T follicular helper cell (primary cell): ENCODE measurements around the gene DGKG.

Experiments used
- DNase-seq: peaks from one replicate; pipeline ENCODE4 v3.0.0-alpha.2; 2020; ENCODE audit warnings: low read depth

Gene DGKG

DNA sequence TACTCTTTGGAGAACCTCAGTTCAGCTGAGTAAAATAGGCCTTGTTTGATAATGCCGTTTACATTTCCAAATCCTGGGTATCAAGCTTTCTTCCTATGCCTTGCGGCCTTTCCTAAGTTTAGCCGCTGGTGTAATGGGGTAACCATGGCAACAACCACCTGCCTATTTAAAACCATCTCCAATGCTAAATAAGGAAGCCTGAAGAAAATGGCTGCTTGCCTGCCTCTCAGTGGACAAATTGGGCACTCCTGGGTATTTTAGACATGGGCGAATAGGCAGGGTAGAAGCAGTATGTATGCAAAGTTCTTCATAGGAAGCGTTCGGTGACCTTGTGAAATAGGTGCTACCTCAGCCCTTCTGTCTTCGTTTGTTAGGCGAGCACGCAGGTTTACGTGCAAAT, 122.7 kb downstream of the DGKG start:
- DNase-seq: no peak

DNA sequence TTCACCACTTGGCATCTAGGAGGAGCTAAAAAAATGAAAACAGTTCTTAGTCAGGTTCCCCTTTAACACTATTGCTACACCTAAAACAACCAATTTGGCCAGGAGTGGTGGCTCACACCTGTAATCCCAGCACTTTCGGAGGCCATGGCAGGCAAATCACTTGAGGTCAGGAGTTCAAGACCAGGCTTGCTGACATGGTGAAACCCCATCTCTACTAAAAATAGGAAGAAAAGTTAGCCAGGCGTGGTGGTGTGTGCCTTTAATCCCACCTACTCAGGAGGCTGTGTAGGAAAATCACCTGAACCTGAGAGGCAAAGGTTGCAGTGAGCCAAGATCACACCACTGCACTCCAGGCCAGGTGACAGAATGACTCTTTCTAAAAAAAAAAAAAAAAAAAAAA, 124.1 kb downstream of the DGKG start:
- no peak for DNase-seq

DNA sequence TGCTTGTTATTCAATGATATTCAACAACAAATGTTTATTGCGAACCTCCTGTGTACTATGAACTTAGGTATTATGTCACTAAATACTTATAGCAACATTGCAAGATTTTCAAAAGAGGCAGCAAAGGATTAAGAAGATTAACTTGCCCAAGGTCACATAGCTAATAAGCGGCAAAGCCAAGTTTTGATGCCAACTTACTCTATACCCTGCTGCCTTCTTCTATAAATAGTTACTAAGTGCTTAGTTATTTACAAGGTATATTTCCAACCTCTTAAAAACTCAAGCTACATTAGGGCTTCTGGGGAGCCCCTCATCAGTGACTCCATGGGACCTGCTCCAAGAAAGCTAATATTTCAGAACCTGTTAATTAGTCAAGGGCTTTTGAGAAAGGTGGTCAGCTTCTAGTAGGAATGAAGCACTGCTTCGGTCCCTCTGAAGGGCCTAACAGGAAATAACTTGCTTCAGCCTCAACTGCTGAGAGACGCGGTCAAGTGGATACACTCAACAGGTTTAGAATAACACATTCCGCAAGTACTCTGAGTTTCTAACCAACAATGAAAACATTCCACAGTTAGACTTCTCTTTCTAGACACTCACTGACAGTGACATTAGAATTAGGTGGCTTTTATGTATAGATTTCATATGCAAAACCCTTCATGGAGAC, 125.5 kb downstream of the DGKG start:
- DNase-seq: no peak

DNA sequence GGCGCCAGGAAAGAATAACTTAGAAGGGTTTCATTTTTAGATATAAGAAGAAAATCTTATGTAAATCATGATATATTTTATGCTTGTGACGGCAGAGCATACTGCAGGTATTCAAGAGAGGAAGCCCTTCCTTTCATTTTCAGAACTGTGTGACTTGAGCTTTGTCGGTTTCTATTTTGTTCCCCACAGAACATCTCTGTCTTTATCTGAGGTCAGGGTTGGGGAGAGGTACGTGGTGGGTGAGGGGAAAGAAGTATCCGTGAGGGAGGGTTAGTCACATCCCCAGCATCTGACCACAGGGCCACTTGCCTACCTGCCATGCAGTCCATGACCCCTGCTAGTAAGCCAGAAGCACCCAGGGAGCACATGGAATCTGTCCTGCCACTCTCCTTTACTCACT, 126.5 kb downstream of the DGKG start:
- DNase-seq: no peak

DNA sequence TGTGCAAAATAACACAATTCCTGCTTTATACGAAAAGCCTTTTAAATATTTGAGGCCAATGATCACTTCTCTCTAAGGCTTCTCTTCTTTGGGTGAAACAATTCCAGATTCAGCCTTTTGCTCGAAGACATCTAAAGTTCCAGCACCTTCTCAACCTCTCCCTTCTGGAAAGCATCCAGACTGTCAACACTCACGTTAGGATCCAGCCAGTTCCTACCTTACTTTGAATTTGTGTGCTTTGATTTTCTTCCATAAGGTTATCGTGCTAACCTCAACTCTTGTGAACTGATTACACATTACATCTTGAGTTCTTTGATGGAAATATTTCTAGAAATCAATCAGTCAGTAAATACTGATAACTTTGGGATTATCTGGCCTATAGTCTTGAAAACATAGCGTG, 127.9 kb downstream of the DGKG start:
- DNase-seq: no peak

DNA sequence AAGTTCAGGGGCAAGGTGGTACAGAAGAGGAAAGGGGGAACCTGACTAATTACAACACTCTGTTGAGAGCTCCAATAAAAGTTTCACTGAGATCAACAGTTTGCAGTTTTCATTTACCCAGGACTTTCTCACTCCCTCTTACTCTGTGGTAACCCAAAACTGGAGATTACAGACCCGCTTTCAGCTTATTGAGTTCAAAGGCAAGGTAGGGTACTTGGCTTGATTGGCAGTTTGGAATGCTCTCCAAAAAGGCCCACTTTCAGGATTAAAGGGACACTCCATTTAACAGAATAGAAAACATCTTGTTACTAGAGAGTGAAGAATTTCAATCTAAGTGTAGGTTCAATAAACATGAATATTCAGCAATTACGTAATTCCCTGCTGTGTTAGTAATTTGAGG, 135.6 kb downstream of the DGKG start:
- no peak for DNase-seq

DNA sequence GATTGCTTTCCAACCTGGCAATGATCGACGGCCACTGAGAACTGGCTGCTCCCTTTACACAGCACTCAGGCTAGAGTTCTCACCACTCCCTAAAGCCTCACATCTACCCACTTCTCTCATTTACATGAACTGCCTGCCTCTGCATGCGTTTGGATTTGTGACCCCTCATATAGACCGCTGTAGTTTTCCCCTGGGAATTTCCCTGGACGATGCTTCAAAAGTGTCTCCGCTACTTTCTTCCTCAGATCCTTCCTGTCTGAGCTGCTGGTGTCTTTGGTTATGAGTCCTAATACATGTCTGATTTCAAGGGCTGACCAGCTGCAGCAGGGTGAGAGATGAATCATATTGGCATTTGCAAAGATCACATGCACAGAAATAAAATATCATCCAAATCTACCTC, 136.4 kb downstream of the DGKG start:
- DNase-seq: no peak

DNA sequence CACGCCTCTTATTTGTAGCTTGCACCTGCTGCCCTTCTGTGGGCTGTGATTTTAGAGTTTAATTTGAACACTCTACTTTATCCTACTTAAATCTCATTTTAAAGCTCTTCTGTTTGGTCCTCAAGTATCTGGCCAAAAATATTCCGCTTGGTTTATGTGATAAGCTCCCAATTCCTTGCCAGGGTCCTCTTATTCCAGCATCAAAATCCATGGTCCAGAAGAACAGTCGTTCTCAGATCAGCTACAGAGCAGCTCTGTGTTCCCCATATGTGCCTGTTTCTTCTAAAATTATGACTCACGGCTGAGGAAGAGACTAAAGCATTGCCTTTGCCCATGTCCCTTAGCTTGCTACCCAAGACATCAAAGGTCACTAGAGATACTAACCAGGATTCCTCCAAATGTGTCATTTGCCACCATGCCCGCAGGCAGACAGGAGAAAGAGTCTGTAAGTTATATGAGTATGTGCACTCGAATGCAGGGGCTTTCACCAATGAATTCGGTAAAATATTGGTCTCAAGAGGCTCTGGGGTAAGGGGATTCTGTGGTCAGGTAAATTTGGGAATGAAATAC, 137.9 kb downstream of the DGKG start:
- no peak for DNase-seq

DNA sequence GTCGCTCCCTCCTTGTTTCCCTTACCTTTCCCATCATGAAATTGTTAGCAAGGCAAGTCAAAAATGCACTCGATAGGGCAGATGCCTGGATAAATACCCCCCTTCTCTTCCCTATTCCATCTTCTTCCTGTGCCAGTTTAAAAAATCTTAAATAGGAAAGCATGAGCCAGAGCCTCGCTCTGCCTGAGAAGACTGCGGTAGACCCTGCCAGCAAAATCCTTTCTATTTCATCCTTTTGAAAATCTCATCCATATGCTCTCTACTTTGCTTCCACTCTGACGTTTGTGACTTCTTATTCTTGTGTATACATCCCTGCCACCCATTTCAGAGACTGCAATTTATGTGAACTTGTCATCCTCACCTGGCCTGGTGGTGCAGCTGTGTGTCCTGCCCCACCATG, 138.6 kb downstream of the DGKG start:
- no peak for DNase-seq

DNA sequence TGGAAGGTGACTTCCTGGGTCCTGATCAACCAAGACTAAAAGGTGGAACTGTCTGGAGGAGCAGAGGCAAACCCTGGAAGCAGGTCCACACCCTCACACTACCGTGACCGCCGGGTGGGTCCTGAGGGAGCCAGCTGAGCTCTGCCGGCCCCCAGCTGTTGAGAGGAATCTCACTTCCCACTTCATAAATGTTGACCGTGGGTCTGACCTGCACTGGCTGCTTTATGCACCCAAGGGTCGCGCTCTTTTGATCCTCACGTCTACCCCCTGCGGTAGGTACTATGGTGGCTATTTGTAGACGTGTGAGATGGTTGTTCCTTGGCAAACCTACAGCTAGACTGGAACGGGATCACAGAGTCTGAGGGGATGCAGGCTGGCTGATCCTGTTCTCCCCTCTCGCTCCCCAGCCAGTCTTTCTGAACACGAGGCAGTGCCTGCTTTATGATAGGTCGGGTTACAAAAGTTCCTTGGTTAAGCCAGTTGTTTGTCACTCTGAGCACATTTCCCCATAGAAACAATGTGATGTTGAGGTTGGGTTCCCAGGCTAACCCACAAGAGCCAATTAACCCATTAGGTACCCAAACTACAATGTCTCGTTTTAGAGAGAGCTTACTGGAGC, 140.2 kb downstream of the DGKG start:
- no peak for DNase-seq

DNA sequence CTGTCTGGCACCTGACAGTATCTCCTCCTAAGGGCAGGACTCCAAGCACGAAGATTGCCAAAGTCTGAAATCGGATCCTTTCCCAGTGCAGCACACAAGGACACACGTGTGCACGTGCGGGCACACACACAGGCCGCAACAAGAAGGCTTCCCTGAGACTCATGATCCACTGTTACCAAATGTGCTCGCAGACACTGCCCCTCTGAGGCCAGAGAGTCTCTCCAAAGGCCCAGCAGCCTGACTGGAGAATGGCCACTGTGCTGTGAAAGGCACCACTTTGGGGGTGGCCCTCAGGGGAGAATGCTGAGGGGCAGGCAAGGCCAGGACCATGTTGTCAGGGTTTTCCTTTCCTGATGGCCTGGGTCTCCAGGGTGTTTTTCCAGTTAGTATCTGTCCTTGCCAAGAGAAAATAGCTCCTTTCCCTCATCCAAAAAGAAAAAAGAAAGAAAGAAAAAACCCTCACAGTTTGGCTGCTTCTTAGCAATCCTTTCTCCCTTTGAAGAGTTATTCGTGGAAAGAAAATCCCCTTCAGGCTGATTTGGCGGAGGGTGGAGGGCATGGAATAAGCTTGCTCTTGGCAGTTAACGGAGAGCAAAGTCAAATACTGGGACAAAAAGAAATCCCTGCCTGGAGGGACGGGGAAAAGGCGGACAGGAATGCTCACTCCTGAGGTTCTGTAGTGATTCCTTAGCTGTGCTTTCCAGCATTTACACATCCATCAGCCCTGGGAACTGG, 141.0 kb downstream of the DGKG start:
- no peak for DNase-seq

DNA sequence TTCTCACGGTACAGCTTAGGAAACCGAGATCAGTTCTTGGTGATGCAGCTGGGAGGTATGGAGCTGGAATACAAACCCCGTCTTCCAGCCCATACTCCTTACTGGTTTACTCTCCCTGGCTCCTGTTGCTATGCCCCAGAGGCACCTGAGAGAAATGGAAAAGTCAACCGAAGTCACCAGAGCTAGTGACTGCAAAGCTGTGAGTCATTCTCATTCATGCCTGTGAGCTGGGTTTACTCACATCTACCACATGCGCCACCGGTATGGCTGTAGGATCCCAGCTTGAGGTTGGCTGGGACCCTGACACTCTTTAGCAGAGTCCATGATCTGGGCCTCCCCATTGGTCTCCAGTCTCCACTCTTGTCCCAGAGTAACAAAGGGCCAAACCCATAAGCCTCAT, 141.7 kb downstream of the DGKG start:
- no peak for DNase-seq

DNA sequence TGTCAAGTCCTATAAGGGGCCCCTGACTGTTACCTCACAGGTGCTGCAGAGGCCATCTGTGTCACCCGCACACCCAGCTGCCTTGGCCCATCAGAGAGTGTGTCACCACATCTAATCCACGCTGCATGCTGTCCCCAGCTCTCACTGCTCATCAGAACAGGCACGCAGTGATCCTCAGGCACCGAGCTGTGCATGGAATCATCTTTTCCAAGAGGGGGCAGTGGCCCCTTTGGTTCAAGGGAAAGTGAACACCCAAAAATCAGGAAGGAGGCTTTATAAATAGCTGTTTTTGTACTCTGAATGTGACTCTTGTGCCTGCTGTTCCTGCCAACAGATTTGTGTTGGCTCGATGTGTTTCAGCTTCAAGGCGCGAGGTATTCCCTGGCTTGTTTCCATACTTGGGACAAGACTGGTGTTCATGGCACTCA, 142.8 kb downstream of the DGKG start:
- DNase-seq: no peak

DNA sequence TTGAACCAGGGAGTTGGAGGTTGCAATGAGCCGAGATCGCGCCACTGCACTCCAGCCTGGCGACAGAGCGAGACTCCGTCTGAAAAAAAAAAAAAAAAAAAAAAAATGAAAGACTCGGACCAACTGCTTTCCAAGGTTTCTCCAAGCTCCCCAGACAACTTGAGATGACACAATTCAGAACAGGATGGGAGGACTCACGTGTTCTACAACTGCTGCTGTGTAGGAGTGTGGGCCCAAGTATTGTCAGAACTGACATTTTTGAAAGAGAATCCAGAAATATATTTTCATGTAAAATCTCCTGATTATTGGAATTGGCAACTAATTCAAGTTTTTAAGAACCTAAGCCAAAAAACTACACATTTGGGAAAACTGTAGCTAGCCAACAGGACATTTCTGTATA, 143.6 kb downstream of the DGKG start:
- no peak for DNase-seq

DNA sequence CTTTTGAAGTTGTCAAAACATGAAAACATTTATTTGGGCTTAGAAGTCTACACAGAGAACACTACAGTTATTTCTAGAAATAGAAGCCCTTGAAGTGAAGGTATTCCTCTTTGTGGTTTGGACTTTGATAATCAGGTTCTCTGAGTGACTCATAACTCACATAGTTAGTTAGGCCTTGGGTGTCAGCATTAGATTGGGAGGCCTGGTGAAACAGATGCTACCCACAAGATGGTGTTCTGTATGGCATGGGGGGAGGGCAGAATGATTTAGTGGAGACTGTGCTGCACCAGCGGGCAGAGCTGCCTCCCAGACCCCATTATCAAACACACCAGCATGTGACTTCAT, 144.2 kb downstream of the DGKG start:
- no peak for DNase-seq

DNA sequence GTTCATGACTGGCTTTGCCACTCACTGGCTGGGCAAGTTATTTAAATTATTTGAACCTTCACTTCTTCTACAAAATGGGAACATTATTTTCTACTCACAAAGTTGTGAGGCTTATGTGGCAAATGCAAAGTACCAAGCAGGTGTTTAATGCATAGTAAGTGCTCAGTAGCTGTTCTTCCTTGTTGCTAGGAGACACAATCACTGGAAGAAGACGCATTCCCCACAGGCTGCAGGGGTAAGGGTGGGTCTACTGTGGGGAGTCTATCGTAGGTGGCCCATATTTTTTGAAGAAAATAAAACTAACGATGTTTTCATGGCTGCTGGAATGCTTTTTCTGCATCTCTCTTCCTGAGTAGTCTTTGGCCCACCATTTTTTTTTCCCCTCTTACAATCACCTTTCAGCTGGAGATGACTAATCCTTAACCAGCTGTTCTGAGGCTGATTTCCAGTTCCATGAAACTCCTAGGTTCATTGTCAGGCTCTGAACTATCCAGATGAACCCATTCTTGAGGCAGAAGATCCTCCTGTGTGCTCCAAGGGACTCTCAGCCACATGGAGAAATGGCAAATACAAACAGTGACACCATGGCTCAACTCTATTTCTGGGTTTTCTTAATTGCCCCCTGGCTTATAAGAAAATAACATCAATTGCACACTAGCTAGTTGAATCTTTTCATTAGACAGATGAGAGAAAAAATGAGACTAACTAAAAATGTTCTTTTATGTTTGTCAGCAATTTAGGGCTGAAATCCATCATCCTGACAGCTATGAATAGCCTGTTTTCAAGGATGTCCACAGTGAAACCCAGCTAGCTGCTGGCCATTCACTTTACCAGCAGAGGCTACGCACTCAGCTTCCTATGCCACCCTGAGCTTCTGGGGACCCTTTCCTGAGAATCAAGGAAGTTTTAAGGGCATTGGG, 144.9 kb downstream of the DGKG start:
- DNase-seq: no peak

DNA sequence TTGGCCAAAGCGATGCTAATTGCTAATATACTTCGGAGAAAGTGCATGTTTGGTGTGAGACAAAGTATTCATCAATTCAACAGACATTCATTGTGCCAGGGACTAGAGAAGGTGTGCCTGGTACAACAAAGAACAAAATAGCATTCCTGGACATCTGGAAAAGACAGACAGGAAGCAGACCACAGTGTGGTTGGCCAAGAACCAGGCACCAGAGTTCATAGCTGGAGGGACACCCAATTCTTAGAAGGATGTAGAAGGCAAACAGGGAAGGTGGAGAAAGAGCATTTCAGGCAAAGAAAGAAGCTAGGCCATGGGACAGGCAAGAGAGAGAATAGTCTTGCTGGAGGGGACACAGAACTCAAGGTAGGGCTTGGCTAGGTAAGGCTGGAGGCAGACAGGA, 147.4 kb downstream of the DGKG start:
- no peak for DNase-seq

DNA sequence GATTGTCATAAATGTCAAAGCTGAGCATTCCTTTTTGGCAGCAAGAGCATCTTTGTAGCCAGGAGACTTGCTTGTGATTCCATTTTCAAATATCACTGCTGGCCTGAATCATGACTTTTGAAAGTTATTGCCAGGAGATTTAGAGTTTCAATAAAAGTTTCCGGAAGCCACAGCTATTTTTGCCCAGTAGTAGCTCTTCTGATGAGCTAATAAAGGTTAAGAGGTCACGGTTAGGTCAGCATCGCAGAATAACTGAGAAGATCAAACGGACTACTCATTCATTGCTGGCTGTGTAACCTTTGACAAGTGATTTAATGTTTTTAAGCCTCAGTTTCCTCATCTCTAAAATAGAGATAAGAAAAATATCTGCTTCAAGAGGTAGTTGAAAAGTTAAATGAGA, 148.1 kb downstream of the DGKG start:
- no peak for DNase-seq

DNA sequence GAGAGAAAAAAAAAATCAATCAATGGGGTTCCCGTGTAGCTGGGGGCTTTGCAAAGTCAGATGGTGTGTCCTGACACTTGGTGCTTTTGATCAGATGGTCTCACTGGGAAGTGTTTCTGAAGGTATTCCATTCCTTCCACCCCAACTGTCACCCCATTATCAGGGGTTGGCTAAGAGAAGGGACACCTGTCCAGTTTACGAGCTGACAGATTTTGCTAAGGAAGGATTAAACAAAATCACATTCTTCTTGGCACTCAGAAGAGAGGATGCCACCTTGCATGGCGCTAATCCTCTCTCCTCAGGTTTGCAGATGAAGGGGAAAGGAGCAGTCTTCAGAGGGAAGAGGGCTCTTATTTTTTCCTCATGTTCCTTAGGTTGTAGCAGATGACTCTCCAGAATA, 149.4 kb downstream of the DGKG start:
- DNase-seq: no peak

DNA sequence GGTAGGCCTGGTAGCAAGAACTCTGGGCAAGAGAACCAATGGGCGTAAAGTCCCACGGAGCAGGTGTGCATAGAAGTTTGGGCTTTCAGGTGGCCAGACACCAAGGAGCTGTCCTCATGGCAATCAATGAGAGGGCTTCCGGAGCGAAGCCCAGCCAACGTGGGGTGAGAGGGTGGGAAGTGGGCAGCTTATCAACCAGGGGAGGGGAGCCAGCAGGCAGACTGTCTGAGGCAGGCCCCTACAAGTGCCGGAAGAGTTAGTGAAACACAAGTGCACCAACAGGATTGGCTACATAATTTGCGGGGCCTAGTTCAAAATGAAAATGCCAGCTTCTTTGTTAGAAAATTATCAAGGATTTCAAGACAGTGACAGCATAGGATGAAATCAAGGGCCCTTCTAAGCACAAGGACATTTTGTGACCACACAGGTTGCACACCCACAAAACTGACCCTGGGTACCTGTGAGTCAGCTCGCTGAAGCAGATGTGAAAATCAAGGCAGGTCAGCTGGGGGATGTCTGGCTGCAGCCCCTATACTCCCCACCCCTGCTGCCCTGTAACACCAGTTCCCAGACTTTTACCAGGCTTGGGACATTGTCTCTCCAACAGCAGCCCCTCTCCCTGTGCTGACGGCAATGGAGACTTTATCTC, 151.1 kb downstream of the DGKG start:
- DNase-seq: no peak
